HG03103 (cell line): ENCODE data around the gene SLC28A3.
"Not testable (repeated sequence)": the region's sequence is repeated elsewhere in the genome, so short reads cannot be mapped to it uniquely, and the experiment has no call there.

Experiments used
- ATAC-seq: cut with Tn5 transposase; IDR thresholded peaks from one replicate; pipeline ENCODE4 v1.9.1; 2021; ENCODE audit warnings: low read depth; ENCODE audit not compliant: unreplicated experiment

Gene SLC28A3

GRCh38 chr9:84340535-84340934 lies at the start of gene SLC28A3:
Gene SLC28A3, minus strand, starts transcription at chr9:84340758. Its CDS starts 125 bp downstream, at chr9:84340633.
- ATAC-seq: no peak

GRCh38 chr9:84390254-84390653 lies 49.7 kb upstream of the SLC28A3 start:
- ATAC-seq: not testable (repeated sequence)

GRCh38 chr9:84387821-84388220 lies 47.3 kb upstream of the SLC28A3 start:
- ATAC-seq: no peak

GRCh38 chr9:84386753-84387152 lies 46.2 kb upstream of the SLC28A3 start:
- no peak for ATAC-seq

GRCh38 chr9:84385386-84386040 lies 45.0 kb upstream of the SLC28A3 start:
- ATAC-seq: no peak

GRCh38 chr9:84384617-84385016 lies 44.1 kb upstream of the SLC28A3 start:
- no peak for ATAC-seq

- no peak for ATAC-seq
Measured at GRCh38 chr9:84383178-84383577, 42.6 kb upstream of the SLC28A3 start.

GRCh38 chr9:84382720-84383119 lies 42.2 kb upstream of the SLC28A3 start:
- no peak for ATAC-seq

GRCh38 chr9:84381508-84381907 lies 41.0 kb upstream of the SLC28A3 start:
- no peak for ATAC-seq

GRCh38 chr9:84379740-84380139 lies 39.2 kb upstream of the SLC28A3 start:
- ATAC-seq: no peak

GRCh38 chr9:84375954-84376353 lies 35.4 kb upstream of the SLC28A3 start:
- no peak for ATAC-seq

GRCh38 chr9:84374516-84374915 lies 34.0 kb upstream of the SLC28A3 start:
- ATAC-seq: no peak

GRCh38 chr9:84374013-84374412 lies 33.5 kb upstream of the SLC28A3 start:
- no peak for ATAC-seq

- ATAC-seq: no peak
Measured at GRCh38 chr9:84371737-84372136, 31.2 kb upstream of the SLC28A3 start.

- no peak for ATAC-seq
Measured at GRCh38 chr9:84368601-84369000, 28.0 kb upstream of the SLC28A3 start.

GRCh38 chr9:84367726-84368125 lies 27.2 kb upstream of the SLC28A3 start:
- ATAC-seq: not testable (repeated sequence)

GRCh38 chr9:84366683-84367082 lies 26.1 kb upstream of the SLC28A3 start:
- no peak for ATAC-seq

GRCh38 chr9:84364894-84365490 lies 24.4 kb upstream of the SLC28A3 start:
- not testable (repeated sequence) for ATAC-seq

GRCh38 chr9:84361645-84362044 lies 21.1 kb upstream of the SLC28A3 start:
- no peak for ATAC-seq

GRCh38 chr9:84357275-84357674 lies 16.7 kb upstream of the SLC28A3 start:
- ATAC-seq: no peak

GRCh38 chr9:84354035-84354434 lies 13.5 kb upstream of the SLC28A3 start:
- ATAC-seq: no peak

- no peak for ATAC-seq
Measured at GRCh38 chr9:84349671-84350070, 9.1 kb upstream of the SLC28A3 start.
